Stimulated activated CD4-positive, alpha-beta T cell treated with anti-CD3 and anti-CD28 coated beads, Interleukin-15, amount 100 ng/mL, for 48 hours (primary cell): ENCODE measurements around the gene DAGLA.
"Not testable (repeated sequence)": the region's sequence is repeated elsewhere in the genome, so short reads cannot be mapped to it uniquely, and the experiment has no call there.

Experiments
- DNase-seq, 2 donors: peaks; one replicate each; pipeline ENCODE4 v3.0.0-alpha.2; 2020; ENCODE audit warnings: low read depth in 2 of 2

The DAGLA gene, protein sequence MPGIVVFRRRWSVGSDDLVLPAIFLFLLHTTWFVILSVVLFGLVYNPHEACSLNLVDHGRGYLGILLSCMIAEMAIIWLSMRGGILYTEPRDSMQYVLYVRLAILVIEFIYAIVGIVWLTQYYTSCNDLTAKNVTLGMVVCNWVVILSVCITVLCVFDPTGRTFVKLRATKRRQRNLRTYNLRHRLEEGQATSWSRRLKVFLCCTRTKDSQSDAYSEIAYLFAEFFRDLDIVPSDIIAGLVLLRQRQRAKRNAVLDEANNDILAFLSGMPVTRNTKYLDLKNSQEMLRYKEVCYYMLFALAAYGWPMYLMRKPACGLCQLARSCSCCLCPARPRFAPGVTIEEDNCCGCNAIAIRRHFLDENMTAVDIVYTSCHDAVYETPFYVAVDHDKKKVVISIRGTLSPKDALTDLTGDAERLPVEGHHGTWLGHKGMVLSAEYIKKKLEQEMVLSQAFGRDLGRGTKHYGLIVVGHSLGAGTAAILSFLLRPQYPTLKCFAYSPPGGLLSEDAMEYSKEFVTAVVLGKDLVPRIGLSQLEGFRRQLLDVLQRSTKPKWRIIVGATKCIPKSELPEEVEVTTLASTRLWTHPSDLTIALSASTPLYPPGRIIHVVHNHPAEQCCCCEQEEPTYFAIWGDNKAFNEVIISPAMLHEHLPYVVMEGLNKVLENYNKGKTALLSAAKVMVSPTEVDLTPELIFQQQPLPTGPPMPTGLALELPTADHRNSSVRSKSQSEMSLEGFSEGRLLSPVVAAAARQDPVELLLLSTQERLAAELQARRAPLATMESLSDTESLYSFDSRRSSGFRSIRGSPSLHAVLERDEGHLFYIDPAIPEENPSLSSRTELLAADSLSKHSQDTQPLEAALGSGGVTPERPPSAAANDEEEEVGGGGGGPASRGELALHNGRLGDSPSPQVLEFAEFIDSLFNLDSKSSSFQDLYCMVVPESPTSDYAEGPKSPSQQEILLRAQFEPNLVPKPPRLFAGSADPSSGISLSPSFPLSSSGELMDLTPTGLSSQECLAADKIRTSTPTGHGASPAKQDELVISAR

DNA sequence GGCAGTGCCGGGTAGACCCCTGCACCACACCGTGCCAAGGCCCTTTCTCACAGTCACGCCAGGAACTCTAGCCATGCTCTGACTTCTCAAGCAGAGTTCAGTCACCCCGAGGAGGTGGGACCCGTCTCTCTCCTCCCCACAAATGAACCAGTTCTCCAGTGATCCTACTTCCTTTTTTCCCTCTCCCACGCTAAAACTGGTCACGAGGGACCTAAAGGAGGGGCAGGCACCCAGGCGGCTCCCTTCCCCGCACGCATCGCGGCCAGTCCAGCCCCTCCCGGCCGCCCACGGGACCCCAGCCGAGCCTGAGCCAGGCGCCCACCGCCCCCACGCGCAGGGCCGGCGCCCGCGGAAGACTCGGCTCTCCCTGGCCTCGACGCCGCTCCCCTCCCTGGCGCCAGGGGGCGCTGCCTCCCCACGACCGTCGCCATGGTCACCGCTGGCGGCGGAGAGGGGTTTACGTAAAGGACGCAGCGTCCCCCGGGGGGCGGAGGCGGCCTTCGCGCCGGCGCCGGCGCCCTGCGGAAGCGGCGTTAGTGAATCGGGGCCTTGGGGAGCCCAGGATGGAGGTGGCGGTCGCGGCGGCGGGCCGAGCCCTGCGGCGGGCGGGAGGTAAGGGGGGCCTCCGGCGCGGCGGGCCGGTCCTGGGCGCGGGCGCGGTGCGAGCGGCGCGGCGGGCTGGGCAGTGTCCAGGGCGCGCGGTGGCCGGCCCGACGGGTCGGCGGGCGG is at the start of gene DAGLA:
DAGLA (plus strand) TSS at position 499 of the 729 bp plus-strand sequence. CDS start 39,765 bp downstream, outside the sequence.
- DNase-seq: peak; percentile 52 to 62

DNA sequence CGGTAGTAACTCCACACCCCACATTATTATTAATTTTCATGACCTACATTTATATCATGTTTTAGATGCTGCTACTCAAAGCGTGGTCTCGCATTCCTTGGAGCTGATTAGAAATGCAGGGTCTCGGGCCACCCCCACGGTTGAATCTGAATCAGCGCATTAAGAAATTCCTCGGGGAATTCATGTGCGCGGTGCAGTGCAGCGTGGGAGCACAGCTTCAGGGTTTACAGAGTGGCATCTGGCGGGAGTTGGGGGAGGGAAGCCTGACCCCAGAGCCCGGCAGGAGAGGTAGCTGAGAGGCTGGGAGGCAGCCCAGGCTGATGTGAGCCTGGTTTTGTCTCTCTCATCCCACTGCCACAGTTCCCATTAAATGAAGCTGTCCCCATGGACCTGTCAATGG is 48.1 kb upstream of the DAGLA start:
- no peak for DNase-seq

DNA sequence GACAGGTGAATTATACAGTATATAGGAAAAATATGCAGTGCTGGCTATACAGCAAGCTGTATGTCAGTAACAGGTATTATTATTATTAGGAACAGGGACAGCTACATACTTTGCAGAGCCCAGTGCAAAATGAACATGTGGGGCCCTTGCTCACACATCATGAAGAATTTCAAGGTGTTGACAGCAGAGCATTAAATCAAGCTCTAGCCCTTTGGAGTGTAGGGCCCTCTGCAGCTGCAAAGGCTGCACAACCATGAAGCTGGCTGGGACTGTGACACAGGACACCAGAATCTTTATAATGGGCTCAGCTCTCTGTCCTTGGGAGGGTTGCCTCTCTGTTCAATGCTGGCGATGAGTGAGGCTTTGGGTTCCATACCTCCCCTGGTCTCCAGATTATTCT is 44.9 kb upstream of the DAGLA start:
- DNase-seq: no peak

DNA sequence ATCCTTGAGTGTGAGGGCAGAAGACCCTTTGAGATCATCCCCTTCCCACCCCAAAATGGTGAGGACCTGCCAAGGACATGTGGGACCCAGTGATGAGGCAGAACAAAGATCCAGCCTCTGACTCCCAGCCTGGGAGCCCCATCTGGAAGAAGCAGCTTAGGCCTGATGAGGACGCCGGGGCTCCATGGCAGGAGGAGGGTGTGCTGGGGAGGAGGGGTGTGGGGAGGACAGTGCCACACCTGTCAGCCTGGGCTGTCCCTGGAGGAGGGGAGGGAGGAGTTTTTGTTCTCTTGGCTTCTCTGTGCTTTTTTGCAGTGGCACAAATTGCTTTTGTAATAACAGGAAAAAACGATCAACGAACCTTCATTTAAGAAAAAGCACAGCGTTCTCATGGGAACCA is 44.4 kb upstream of the DAGLA start:
- no peak for DNase-seq

DNA sequence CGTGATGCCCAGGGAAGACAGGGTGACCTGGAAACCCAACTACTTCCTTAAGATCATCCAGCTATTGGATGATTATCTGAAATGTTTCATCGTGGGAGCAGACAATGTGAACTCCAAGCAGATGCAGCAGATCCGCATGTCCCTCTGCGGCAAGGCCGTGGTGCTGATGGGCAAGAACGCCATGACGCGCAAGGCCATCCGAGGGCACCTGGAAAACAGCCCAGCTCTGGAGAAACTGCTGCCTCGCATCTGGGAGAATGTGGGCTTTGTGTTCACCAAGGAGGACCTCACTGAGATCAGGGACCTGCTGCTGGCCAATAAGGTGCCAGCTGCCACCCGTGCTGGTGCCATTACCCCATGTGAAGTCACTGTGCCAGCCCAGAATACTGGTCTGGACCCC is 43.5 kb upstream of the DAGLA start:
- no peak for DNase-seq

DNA sequence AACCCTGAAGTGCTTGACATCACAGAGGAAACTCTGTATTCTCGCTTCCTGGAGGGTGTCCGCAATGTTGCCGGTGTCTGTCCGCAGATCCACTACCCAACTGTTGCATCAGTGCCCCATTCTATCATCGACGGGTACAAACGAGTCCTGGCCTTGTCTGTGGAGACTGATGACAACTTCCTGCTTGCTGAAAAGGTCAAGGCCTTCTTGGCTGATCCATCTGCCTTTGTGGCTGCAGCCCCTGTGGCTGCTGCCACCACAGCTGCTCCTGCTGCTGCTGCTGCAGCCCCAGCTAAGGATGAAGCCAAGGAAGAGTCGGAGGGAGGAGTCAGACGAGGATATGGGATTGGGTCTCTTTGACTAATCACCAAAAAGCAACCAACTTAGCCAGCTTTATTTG is 42.9 kb upstream of the DAGLA start:
- DNase-seq: no peak

DNA sequence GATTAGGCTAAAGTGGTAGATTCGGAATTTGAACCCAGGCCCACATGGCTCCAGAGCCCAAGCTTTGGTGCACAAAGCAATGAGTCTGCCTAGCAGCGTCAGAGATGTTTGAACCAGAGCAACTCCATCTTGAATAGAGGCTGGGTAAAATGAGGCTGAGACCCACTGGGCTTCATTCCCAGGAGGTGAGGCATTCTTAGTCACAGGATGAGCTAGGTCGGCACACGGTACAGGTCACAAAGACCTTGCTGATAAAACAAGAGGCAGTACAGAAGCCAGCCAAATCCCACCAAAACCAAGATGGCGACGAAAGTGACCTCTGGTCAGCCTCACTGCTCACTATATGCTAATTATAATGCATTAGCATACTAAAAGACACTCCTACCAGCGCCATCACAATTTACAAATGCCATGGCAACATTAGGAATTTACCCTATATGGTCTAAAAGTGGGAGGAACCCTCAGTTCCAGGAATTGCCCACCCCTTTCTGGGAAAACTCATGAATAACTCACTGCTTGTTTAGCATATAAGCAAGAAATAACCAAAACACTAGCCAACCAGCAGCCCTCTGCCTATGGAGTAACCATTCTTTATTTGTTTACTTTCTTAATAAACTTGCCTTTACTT is 40.3 kb upstream of the DAGLA start:
- no peak for DNase-seq

DNA sequence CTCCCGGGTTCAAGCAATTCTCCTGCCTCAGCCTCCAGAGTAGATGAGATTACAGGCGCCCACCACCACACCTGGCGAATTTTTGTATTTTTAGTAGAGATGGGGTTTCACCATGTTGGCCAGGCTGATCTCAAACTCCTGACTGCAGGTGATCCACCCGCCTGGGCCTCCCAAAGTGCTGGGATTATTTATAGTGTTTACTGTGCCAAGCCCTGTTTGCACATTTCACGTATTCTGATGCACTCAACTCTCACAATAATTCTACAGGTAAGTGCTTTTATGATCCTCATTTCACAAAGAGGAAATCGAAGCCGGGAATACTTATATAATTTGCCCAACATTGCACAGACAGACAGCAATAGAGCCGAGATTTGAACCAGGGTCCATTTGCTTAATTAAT is 38.0 kb upstream of the DAGLA start:
- DNase-seq: no peak

DNA sequence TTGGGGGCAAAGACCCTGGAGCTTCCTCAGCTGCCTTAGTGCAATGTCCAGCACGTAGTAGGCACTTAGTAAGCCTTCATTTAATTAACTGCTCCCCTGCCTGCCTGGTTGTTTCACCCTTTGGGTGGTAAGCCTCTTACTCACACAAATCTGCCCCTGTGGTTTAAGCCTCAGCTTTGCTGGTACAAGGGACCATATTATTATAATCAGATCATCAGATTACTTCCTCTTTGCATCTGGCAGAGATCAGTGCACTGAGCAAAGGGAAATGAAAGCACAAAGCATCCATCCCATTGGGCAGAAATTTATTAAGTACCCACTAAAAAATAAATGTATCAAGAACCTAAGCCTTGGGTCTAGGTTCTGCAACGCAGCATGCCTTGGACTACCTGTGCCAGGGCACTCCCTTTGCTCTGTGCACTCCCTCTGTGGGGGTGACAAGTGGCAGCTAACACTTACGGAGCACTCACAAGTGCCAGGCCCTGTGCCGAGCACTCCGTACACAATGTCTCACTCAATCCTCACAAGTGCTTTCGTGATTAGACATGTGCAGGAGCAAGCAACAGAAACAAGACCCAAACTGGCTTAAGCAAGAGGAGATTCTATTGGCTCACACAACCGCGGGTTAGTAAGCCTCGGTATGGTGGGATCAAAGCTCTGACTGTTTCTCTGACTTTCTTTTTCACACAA is 34.9 kb upstream of the DAGLA start:
- DNase-seq: no peak

DNA sequence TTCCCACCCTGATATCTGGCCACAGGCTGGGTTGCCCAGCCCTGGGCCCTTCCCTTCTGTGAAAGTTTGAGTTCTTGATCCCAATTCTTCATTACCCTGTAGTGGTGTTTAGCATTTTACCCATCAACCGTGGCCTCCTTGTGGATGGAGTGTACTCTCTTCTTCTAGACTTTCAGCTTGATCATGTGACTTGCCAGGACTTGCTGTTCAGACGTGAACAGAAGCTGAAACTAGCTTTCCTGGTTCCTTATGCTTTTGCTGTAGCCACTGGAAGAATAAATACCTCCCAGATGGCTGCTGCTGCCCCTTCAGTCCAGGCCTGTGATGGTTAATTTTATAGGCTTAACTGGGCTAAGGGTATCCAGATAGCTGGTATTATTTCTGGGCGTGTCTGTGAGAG is 32.7 kb upstream of the DAGLA start:
- no peak for DNase-seq

DNA sequence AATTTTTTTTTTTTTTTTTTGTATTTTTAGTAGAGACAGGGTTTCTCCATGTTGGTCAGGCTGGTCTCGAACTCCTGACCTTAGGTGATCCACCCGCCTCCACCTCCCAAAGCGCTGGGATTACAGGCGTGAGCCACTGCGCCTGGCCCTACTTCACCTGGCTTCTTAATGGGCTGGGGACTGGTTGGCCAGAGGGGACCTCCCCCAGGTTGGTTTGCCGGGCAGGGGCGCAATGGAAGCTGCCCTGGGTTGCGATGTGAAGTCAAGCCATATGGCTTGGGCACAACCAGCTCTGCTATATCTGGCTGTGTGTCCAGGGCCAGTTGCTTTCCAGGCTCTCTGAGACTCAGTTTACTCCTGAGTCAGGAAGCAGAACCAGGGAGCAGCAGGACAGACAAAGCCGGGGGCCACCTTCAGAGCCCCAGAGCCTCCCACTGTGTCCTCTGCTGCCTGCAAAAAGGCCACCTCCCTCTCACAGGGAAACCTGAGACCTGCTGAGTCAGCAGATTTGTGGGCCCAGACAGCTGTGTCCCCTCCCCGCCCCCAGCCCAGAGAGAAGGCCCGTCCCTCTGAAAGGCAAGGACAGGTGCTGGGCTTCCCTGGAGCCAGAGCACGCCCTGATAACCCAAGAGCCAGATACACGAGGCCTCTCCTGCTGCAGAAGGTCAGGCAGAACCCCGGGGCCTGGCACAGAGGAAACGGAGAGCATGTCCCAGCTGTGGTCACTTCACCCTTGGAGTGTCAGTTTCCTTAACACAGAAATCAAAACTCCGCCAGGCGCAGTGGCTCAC is 29.2 kb upstream of the DAGLA start:
- no peak for DNase-seq

DNA sequence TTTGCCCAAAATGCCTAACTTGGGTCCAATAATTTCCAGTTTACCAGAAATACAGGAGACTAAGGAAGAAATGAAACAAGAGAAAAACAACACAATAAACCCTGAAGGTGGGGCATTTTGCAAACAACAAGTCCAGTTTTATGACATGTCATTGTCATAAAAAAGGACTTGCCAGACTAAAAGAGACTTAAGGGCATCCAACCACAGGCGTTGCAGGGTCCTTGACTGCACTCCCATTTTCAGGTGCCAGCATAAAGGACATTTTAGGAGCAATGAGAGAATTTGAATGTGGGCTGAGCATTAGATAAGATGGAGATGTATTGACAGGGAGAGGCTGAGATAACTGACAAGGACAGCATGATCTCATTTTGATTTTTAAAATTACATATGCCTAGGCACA is 28.1 kb upstream of the DAGLA start:
- no peak for DNase-seq

DNA sequence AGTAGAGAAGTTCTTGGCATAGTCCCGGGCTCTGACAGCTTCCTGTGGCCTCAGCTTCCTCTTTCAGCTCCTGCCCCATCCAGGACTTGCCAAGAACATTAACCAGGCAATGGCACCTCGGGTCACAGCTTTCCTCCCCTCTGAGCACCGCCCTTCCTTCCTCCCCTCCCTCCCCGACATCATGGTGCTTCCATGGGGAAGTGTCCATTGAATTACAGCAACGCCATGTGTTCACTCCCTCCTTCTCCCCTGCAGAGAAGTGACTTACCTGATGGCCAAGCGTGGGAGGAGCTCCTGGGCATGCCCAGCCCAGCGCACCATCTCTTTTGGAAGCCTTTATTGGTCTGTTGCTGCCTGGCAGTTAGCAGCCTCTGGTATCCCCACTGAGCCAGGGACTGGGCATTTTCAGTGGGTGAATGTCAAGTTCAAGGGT is 25.8 kb upstream of the DAGLA start:
- DNase-seq: no peak

DNA sequence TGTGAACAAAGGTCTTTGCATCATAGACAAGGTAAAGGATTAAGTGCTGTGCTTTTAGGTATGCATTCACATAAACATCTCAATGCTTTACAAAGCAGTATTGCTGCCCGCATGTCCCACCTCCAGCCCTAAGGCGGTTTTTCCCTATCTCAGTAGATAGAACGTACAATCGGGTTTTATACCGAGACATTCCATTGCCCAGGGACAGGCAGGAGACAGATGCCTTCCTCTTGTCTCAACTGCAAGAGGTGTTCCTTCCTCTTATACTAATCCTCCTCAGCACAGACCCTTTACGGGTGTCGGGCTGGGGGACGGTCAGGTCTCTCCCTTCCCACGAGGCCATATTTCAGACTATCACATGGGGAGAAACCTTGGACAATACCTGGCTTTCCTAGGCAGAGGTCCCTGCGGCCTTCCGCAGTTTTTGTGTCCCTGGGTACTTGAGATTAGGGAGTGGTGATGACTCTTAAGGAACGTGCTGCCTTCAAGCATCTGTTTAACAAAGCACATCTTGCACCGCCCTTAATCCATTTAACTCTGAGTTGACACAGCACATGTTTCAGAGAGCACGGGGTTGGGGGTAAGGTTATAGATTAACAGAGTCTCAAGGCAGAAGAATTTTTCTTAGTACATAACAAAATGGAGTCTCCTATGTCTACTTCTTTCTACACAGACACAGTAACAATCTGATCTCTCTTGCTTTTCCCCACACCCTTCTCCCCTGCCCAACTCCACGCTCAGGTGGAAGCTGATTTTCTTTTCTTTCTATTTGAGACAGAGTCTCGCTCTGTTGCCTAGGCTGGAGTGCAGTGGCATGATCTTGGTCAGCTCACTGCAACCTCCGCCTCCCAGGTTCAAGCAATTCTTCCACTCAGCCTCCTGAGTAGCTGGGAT is 24.7 kb upstream of the DAGLA start:
- not testable (repeated sequence) for DNase-seq

DNA sequence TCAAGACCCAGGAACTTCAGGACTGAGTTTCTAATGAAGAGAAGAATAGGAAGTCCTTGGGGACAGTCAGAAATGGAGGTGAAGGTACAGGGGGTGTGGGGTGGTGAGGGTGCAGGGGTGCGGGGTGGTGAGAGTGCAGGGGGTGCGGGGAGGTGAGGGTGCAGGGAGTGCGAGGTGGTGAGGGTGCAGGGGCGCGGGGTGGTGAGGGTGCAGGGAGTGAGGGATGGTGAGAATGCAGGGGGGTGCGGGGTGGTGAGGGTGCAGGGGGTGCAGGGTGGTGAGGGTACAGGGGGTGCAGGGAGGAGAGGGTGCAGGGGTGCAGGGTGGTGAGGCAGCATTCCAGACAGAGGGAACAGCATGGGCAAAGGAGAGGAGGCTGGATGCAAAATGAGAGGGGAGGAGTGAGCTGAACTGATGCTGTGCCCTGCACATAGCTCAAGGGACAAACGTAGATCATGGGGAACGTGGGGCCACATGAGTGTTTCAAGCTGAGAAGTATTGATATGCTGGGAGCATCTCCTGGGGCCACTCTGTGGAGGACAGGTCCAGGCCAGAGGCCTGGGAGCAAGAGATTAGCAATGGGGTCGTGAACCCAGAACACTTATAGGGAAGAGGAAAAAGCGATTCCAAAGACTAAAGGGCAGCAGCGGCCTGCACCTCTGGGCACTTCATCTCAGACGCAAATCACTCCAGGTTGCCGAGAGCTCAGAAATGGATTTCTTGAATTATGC is 23.7 kb upstream of the DAGLA start:
- no peak for DNase-seq

DNA sequence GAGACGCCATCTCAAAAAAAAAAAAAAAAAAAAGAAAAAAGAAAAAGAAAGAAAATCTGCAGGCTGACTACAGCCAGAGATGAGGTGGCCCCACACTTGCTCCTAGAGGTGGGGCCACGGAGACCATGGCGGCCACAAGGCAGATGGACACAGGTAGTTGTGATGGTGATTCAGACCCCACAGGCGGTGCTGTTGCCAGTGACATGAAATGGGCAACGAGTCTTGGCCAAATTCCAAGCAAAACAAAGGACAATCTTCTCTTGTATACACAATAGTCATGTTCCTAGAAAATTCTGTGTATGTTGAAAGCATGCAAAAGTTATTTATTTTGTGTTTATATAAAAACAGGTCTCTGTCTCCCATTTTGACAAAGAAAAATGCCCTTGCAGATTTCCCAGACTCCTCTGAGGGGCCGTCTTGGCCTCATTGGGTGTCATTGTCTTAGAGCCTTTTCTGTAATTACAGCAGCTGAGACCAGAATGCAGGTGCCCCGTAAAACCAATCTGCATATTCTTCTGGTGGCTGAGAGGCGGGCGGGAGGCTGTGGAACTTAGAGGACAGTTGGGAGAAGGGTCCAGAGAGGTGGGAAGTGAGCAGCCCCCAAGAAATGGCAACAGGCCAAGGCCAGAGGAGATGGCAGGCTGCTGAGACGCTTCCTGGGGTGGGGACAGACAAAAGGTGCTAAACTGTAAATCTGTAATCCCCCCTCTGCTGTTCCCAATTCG is 22.5 kb upstream of the DAGLA start:
- DNase-seq: no peak

DNA sequence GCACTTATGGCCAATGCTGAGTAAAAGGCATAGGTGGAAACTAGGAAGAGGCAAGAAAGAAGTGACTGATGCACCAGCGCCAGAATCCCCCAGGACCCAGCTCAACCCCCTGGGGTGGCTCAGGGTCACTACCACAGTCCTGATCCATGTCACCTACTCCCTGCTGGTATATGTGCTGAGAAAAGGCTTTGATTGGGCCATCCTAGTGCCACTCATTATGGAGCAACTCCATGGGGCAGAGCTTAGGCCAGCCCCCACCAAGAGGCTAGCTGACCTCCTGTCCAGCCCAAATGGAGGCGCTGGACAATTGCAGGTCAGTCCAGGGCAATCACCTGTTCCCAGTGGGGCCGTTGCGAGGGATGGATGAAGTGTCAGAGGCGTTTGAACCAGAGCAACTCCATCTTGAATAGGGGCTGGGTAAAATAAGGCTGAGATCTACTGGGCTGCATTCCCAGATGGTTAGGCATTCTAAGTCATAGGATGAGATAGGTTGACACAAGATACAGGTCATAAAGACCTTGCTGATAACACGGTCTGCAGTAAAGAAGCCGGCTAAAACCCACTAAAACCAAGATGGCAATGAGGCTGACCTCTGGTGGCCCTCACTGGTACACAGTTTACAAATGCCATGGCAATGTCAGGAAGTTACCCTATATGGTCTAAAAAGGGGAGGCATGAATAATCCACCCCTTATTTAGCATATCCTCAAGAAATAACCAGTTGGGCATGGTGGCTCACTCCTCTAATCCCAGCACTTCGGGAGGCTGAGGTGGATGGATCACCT is 20.6 kb upstream of the DAGLA start:
- no peak for DNase-seq
